ENCODE measurements around the gene EED.
"Not testable (repeated sequence)": the region's sequence is repeated elsewhere in the genome, so short reads cannot be mapped to it uniquely, and the experiment has no call there.

The EED gene

GRCh38 chr11:86219311-86220193 is 25.0 kb upstream of the EED start:
- no peak for DNase-seq (ENCODE audit: low read depth in 2 of 2)

GRCh38 chr11:86220653-86221052 is 23.9 kb upstream of the EED start:
- DNase-seq (ENCODE audit: low read depth in 2 of 2), result no peak

GRCh38 chr11:86222081-86222480 is 22.5 kb upstream of the EED start:
- no peak for DNase-seq (ENCODE audit: low read depth in 2 of 2)

GRCh38 chr11:86224575-86224974 is 20.0 kb upstream of the EED start:
- not testable (repeated sequence) for DNase-seq (ENCODE audit: low read depth in 2 of 2)

GRCh38 chr11:86225344-86225743 is 19.2 kb upstream of the EED start:
- not testable (repeated sequence) for DNase-seq (ENCODE audit: low read depth in 2 of 2)

GRCh38 chr11:86228269-86229038 is 16.1 kb upstream of the EED start:
- DNase-seq (ENCODE audit: low read depth in 2 of 2), result no peak

- DNase-seq (ENCODE audit: low read depth in 2 of 2), result peak in 1 of 2 donors; percentile 55
Measured at GRCh38 chr11:86229039-86229330, 15.6 kb upstream of the EED start.

GRCh38 chr11:86230179-86230804 is 14.3 kb upstream of the EED start:
- no peak for DNase-seq (ENCODE audit: low read depth in 2 of 2)

GRCh38 chr11:86230921-86231434 is 13.6 kb upstream of the EED start:
- DNase-seq (ENCODE audit: low read depth in 2 of 2), result no peak

- DNase-seq (ENCODE audit: low read depth in 2 of 2), result no peak
Measured at GRCh38 chr11:86232556-86232955, 12.0 kb upstream of the EED start.

- no peak for DNase-seq (ENCODE audit: low read depth in 2 of 2)
Measured at GRCh38 chr11:86234831-86235461, 9.6 kb upstream of the EED start.

GRCh38 chr11:86237267-86237804 is 7.2 kb upstream of the EED start:
- DNase-seq (ENCODE audit: low read depth in 2 of 2), result no peak

GRCh38 chr11:86240164-86240563 is 4.4 kb upstream of the EED start:
- DNase-seq (ENCODE audit: low read depth in 2 of 2), result no peak

GRCh38 chr11:86241956-86242535 is 2.5 kb upstream of the EED start:
- DNase-seq (ENCODE audit: low read depth in 2 of 2), result no peak

GRCh38 chr11:86243396-86243795 is 1.2 kb upstream of the EED start:
- no peak for DNase-seq (ENCODE audit: low read depth in 2 of 2)

- DNase-seq (ENCODE audit: low read depth in 2 of 2), result peak; percentile 75 to 85
Measured at GRCh38 chr11:86244063-86244521, 461 bp upstream of the EED start.

GRCh38 chr11:86245369-86246292 is 1.1 kb downstream of the EED start:
- peak in 1 of 2 donors; percentile 24 for DNase-seq (ENCODE audit: low read depth in 2 of 2)

- no peak for DNase-seq (ENCODE audit: low read depth in 2 of 2)
Measured at GRCh38 chr11:86246293-86246675, 1.7 kb downstream of the EED start.

- no peak for DNase-seq (ENCODE audit: low read depth in 2 of 2)
Measured at GRCh38 chr11:86247608-86248007, 3.1 kb downstream of the EED start.

- peak in 1 of 2 donors; percentile 21 for DNase-seq (ENCODE audit: low read depth in 2 of 2)
Measured at GRCh38 chr11:86248609-86249008, 4.1 kb downstream of the EED start.

All from stimulated activated CD4-positive, alpha-beta T cell treated with anti-CD3 and anti-CD28 coated beads, Interleukin-4, amount 100 ng/mL, for 48 hours (primary cell).